Endometrial microvascular endothelial cells (primary cell): ENCODE measurements around the gene RPL13A. TPM values are rescaled to one million over a fixed set of nuclear protein-coding genes. Genes with fewer than 3 reads are reported as not detected.

Experiments used
- in situ Hi-C: cut with HindIII; loops from 2 replicates; pipeline ENCODE4 v1.10.0; 2017; ENCODE audit warnings: low sequenced_read_pairs, low pct_unique_long_range_greater_than_20kb; ENCODE audit errors: inconsistent ontology term
- total RNA-seq: library from RNA; depleted of rRNA; stranded (reverse); fragments of >200 nt; gene quantifications from one replicate; pipeline ENCODE4 v1.2.3, GENCODE V29; 2015; ENCODE audit errors: inconsistent ontology term

RPL13A gene
- total RNA-seq, 1 donor from 2014 or later = 2,035 TPM

- in situ Hi-C loops = no loop called here
These were observed 12.1 kb upstream of the RPL13A start for GRCh38 chr19:49475191-49475917.

GRCh38 chr19:49475995-49476880, 11.2 kb upstream of the RPL13A start:
- in situ Hi-C loops = no loop called here

- in situ Hi-C loops = no loop called here
These were observed 7.3 kb upstream of the RPL13A start for GRCh38 chr19:49479975-49480628.

- in situ Hi-C loops = no loop called here
These were observed 6.3 kb upstream of the RPL13A start for GRCh38 chr19:49481020-49481683.

GRCh38 chr19:49486232-49486631, 1.2 kb upstream of the RPL13A start:
- in situ Hi-C loops = no loop called here

- in situ Hi-C loops = no loop called here
These were observed 615 bp upstream of the RPL13A start for GRCh38 chr19:49486710-49487276.

GRCh38 chr19:49488046-49488862, 846 bp downstream of the RPL13A start:
- in situ Hi-C loops = no loop called here

GRCh38 chr19:49488863-49489537, 1.6 kb downstream of the RPL13A start:
- in situ Hi-C loops = no loop called here

- in situ Hi-C loops = no loop called here
These were observed 2.3 kb downstream of the RPL13A start for GRCh38 chr19:49489601-49490167.

GRCh38 chr19:49490287-49491029, 3.0 kb downstream of the RPL13A start:
- in situ Hi-C loops = no loop called here

GRCh38 chr19:49491030-49491803, 3.8 kb downstream of the RPL13A start:
- in situ Hi-C loops = no loop called here

GRCh38 chr19:49491804-49492572, 4.6 kb downstream of the RPL13A start:
- in situ Hi-C loops = no loop called here

GRCh38 chr19:49492573-49493405, 5.4 kb downstream of the RPL13A start:
- in situ Hi-C loops = no loop called here

GRCh38 chr19:49496574-49497008, 9.2 kb downstream of the RPL13A start:
- in situ Hi-C loops = no loop called here
